Mesothelial cell of epicardium (in vitro differentiated cells): ENCODE results near the gene TFAP2E. TPM values are rescaled to one million over a fixed set of nuclear protein-coding genes. Genes with fewer than 3 reads are reported as not detected.

Experiments used
- DNase-seq, 2 experiments: peaks; one replicate each; pipeline ENCODE4 v3.0.0; 2021; ENCODE audit warnings: low spot score in 2 of 2; ENCODE audit not compliant: unreplicated experiment in 2 of 2
- H3K27ac Mint-ChIP-seq: 2 replicates; pipeline ENCODE4 v1.8.0; 2021; ENCODE audit warnings: mixed read lengths
- H3K27me3 Mint-ChIP-seq: 2 replicates; pipeline ENCODE4 v1.8.0; 2021; ENCODE audit warnings: low read depth, mixed read lengths
- H3K36me3 Mint-ChIP-seq: 2 replicates; pipeline ENCODE4 v1.8.0; 2021; ENCODE audit warnings: mixed read lengths
- H3K4me1 Mint-ChIP-seq: 2 replicates; pipeline ENCODE4 v1.8.0; 2021; ENCODE audit warnings: mixed read lengths
- H3K4me3 Mint-ChIP-seq: 2 replicates; pipeline ENCODE4 v1.8.0; 2021; ENCODE audit warnings: mild to moderate bottlenecking, moderate library complexity, mixed read lengths
- H3K9me3 Mint-ChIP-seq: 2 replicates; pipeline ENCODE4 v1.8.0; 2021; ENCODE audit warnings: mixed read lengths
- CTCF ChIP-seq: fragments of 200-600 bp; sonication (generic); IDR thresholded peaks from one replicate; pipeline ENCODE4 v1.5.0; 2021; ENCODE audit warnings: antibody characterized with exemption; ENCODE audit not compliant: unreplicated experiment
- total RNA-seq: library from RNA; stranded (reverse); gene quantifications from 3 replicates; pipeline ENCODE4 v1.2.1, GENCODE V29; 2021

The TFAP2E gene
- total RNA-seq, 1 donor from 2014 or later: 2.9 TPM

GRCh38 chr1:35587736-35588135, 14.6 kb downstream of the TFAP2E start:
- Mint-ChIP-seq H3K4me3 (no peak overlapping the region), H3K36me3 (peaks cover 4% of the 10 kb centered on the region), H3K27ac (no peak overlapping the region), H3K9me3 (no peaks in the 10 kb centered on the region), H3K27me3 (no peaks in the 10 kb centered on the region), H3K4me1 (peaks cover under 1% of the 10 kb centered on the region)
- no peak for DNase-seq
- no peak for TF ChIP-seq CTCF

- H3K36me3 Mint-ChIP-seq: peaks cover 4% of the 10 kb centered on the region
- no peaks in the 10 kb centered on the region for H3K27me3 Mint-ChIP-seq
- no peak for DNase-seq
- no peaks in the 10 kb centered on the region for H3K9me3 Mint-ChIP-seq
- peaks cover 7% of the 10 kb centered on the region for H3K4me1 Mint-ChIP-seq
- no peak overlapping the region for H3K27ac Mint-ChIP-seq
- no peak overlapping the region for H3K4me3 Mint-ChIP-seq
- no peak for TF ChIP-seq CTCF
Observed at GRCh38 chr1:35588197-35588910, 15.2 kb downstream of the TFAP2E start.

- H3K4me1 Mint-ChIP-seq: peaks cover 13% of the 10 kb centered on the region
- H3K4me3 Mint-ChIP-seq: no peak overlapping the region
- TF ChIP-seq CTCF: no peak
- H3K27me3 Mint-ChIP-seq: no peaks in the 10 kb centered on the region
- H3K36me3 Mint-ChIP-seq: peaks cover 4% of the 10 kb centered on the region
- H3K27ac Mint-ChIP-seq: no peak overlapping the region
- no peak for DNase-seq
- H3K9me3 Mint-ChIP-seq: no peaks in the 10 kb centered on the region
Observed at GRCh38 chr1:35589516-35590427, 16.7 kb downstream of the TFAP2E start.

- Mint-ChIP-seq H3K9me3 (no peaks in the 10 kb centered on the region), H3K36me3 (peaks cover 4% of the 10 kb centered on the region), H3K27ac (no peak overlapping the region), H3K4me1 (peaks cover 13% of the 10 kb centered on the region), H3K27me3 (no peaks in the 10 kb centered on the region), H3K4me3 (no peak overlapping the region)
- no peak for DNase-seq
- no peak for TF ChIP-seq CTCF
Observed at GRCh38 chr1:35590476-35591040, 17.4 kb downstream of the TFAP2E start.

- no peak overlapping the region for H3K4me3 Mint-ChIP-seq
- H3K9me3 Mint-ChIP-seq: no peaks in the 10 kb centered on the region
- peaks cover 4% of the 10 kb centered on the region for H3K36me3 Mint-ChIP-seq
- no peak for TF ChIP-seq CTCF
- no peak overlapping the region for H3K27ac Mint-ChIP-seq
- no peak for DNase-seq
- H3K27me3 Mint-ChIP-seq: no peaks in the 10 kb centered on the region
- peaks cover 13% of the 10 kb centered on the region for H3K4me1 Mint-ChIP-seq
Observed at GRCh38 chr1:35591211-35591610, 18.1 kb downstream of the TFAP2E start.
